WERI-Rb-1 (cell line): Measurements from ENCODE around the gene SLC8A3.

Experiments
- DNase-seq: peaks from one replicate; pipeline ENCODE4 v3.0.0-alpha.2; 2020
- H3K27ac ChIP-seq: fragments of 250-450 bp; sonication (Bioruptor Pico); 2 replicates; pipeline ENCODE4 v1.5.1; 2020; ENCODE audit warnings: mild to moderate bottlenecking, moderate library complexity
- H3K27me3 ChIP-seq: fragments of 250-450 bp; sonication (Bioruptor Pico); 2 replicates; pipeline ENCODE4 v1.5.1; 2021; ENCODE audit warnings: mild to moderate bottlenecking, low read depth, moderate library complexity; ENCODE audit not compliant: insufficient read depth, severe bottlenecking
- H3K36me3 ChIP-seq: fragments of 250-450 bp; sonication (Bioruptor Pico); 2 replicates; pipeline ENCODE4 v1.5.1; 2020; ENCODE audit warnings: mild to moderate bottlenecking, moderate library complexity
- H3K4me3 ChIP-seq: 2 replicates; pipeline ENCODE4 v1.5.1; 2011; ENCODE audit warnings: low read depth, mild to moderate bottlenecking, control low read depth, low read length
- H3K9me3 ChIP-seq: fragments of 250-450 bp; sonication (Bioruptor Pico); 2 replicates; pipeline ENCODE4 v1.5.1; 2021; ENCODE audit warnings: mild to moderate bottlenecking, moderate library complexity; ENCODE audit not compliant: severe bottlenecking
- TF ChIP-seq, protein P1 (sequence below): IDR thresholded peaks from 2 replicates; pipeline ENCODE4 v1.5.1; 2011; ENCODE audit warnings: low read depth, mild to moderate bottlenecking, control low read depth, inconsistent platforms, low read length

Gene SLC8A3

DNA sequence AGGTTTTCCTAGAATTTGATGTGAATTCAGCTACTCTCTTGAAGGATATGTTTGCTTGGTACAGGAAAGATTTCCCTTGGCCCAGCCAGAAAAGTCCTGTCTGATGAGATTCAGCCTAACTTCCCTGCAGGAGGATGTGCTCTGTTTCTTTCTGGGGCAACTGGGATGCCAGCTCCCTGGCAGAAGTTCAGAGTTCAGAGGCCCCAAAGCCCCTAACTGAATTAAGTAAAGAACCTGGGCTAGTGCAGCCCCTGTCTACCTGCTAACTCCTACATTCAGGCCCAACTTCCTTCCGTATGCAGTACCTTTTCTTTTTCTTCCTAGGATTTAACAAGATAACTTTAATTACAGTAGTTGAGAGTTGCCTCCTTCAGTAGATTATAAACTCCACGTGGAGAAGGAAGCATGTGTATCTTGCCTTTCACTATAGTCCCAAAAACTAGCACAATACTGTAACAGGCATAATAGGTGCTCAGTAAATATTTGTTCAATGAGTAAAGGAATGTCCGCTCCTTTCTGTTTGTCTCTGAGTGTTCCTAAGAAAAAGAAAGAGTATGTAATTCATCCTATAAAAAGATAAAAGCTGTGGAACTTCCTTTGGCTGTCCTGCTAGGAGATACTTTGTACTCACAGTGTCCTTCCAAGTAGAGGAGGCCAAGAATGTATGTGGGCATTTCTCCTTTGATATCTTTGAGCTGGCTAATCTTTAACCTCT lies 141.0 kb downstream of the SLC8A3 start:
- Histone ChIP-seq H3K9me3 (no peaks in the 10 kb centered on the region), H3K27me3 (peaks cover 24% of the 10 kb centered on the region), H3K36me3 (no peaks in the 10 kb centered on the region), H3K4me3 (no peak overlapping the region), H3K27ac (no peak overlapping the region)
- no peak for DNase-seq
- TF ChIP-seq, protein P1, sequence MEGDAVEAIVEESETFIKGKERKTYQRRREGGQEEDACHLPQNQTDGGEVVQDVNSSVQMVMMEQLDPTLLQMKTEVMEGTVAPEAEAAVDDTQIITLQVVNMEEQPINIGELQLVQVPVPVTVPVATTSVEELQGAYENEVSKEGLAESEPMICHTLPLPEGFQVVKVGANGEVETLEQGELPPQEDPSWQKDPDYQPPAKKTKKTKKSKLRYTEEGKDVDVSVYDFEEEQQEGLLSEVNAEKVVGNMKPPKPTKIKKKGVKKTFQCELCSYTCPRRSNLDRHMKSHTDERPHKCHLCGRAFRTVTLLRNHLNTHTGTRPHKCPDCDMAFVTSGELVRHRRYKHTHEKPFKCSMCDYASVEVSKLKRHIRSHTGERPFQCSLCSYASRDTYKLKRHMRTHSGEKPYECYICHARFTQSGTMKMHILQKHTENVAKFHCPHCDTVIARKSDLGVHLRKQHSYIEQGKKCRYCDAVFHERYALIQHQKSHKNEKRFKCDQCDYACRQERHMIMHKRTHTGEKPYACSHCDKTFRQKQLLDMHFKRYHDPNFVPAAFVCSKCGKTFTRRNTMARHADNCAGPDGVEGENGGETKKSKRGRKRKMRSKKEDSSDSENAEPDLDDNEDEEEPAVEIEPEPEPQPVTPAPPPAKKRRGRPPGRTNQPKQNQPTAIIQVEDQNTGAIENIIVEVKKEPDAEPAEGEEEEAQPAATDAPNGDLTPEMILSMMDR: no peak

DNA sequence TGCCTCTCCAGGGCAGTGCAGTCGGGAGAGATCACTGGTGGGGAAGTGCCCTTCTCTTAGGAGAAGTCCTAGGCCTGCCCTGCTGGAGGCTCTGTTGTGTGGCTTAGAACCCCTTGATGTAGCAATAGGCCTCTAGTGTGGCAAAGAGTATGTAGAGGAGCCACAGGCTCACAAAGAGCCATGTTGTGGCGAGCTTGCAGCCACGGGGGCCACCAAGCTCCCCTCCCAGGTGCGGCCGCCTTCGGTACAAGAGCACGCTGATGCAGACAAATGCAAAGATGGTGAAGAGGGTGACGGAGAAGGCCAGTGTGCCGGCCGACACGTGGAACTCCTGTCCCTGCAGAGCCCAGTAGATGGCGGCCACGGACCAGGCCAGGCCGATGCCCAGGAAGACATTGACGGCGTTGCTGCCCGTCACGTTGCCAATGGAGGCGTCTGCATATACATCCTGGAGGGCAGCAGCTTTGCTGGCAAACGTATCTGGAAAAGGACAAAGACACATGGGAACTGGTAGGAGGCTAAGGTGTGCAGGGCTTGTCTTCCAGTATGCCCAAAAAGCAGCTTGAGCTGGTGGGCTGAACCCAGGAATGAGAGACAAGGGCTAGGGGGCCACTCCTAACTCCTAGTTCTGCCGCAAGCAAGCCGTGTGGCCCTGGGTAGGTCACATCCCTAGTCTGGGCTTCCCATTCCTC lies 142.8 kb downstream of the SLC8A3 start:
- no peak overlapping the region for H3K4me3 ChIP-seq
- no peaks in the 10 kb centered on the region for H3K9me3 ChIP-seq
- no peaks in the 10 kb centered on the region for H3K36me3 ChIP-seq
- no peak overlapping the region for H3K27ac ChIP-seq
- peak; percentile 82 for DNase-seq
- TF ChIP-seq, protein P1: peak; percentile 97
- peaks cover 32% of the 10 kb centered on the region for H3K27me3 ChIP-seq

DNA sequence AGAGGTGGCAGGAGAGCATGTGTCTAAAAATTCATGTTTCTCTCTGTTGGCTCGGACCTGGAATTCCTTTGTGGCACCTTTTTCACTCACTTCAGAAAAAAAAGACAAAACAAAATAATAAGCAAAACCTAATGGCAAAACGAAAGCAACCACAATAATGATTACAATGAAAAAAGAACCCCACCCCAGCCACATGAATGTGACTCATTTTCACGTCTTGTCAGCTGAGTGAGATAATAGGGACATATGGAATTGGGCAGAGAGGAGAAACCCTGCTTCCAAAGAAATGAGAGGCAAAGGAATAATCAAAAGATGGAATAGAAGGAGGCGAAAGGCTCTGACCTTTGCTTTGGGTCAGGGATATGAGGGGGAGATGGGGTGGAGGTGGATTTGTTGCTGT lies 143.4 kb downstream of the SLC8A3 start:
- no peak overlapping the region for H3K4me3 ChIP-seq
- TF ChIP-seq, protein P1: no peak

DNA sequence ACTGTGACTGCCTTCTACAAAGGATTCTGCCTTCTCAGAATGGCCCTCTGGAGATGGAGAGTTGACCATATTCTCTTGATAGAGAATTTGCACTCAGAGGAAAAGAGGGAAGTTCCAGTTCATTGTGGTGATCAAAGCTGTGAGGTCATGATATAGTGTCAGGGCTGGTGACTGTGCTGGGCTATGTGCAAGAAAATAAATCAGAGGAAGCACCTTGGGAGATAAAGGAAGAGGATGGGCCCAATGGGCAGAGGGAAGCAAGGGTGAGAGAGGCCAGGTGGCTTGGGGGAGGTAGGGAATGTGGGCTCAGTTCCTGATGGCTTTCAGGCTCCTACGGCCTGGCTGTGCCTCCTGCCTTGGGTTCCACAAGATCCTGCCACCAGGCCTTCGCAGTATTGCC lies 145.8 kb downstream of the SLC8A3 start:
- TF ChIP-seq, protein P1: no peak
- Histone ChIP-seq H3K27ac (no peak overlapping the region), H3K9me3 (no peaks in the 10 kb centered on the region)

More for the DNA sequence above, 143.4 kb downstream of the SLC8A3 start:
- Histone ChIP-seq H3K27me3 (peaks cover 35% of the 10 kb centered on the region), H3K36me3 (no peaks in the 10 kb centered on the region), H3K9me3 (no peaks in the 10 kb centered on the region), H3K27ac (no peak overlapping the region)
- DNase-seq: no peak

DNA sequence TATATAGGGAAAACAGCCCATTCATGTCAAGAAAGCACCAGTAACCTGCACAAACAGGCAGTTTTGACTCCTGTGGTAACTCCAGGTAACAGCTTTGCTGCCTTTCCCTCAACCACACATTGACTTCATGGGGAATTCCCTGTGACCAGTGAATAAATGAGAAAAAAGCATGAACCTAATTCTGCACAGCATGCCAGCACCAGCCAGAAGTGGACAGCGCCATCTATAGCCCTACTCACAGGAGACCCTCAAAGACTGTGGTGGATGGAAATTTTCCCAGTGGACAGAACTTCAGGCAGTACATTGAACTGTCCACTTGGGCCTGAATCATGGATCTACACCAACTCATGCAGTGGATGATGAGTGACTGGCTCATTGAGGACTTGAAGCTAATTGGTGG lies 152.1 kb downstream of the SLC8A3 start:
- Histone ChIP-seq H3K27ac (no peak overlapping the region), H3K9me3 (no peaks in the 10 kb centered on the region), H3K4me3 (no peak overlapping the region), H3K36me3 (no peaks in the 10 kb centered on the region), H3K27me3 (peaks cover 23% of the 10 kb centered on the region)
- TF ChIP-seq, protein P1: peak; percentile 82
- DNase-seq: peak; percentile 59

More for the DNA sequence above, 145.8 kb downstream of the SLC8A3 start:
- Histone ChIP-seq H3K36me3 (no peaks in the 10 kb centered on the region), H3K27me3 (peaks cover 46% of the 10 kb centered on the region), H3K4me3 (no peak overlapping the region)
- DNase-seq: no peak
